ENCODE data around the gene PRCC. TPM values are rescaled to one million over a fixed set of nuclear protein-coding genes. Genes with fewer than 3 reads are reported as not detected.

Gene PRCC
- total and polyA plus RNA-seq, 2 of the 8 experiments (the other 6 are each of a cell fraction or from before 2014, with no cell fraction given), result 95.2 to 115 TPM

DNA sequence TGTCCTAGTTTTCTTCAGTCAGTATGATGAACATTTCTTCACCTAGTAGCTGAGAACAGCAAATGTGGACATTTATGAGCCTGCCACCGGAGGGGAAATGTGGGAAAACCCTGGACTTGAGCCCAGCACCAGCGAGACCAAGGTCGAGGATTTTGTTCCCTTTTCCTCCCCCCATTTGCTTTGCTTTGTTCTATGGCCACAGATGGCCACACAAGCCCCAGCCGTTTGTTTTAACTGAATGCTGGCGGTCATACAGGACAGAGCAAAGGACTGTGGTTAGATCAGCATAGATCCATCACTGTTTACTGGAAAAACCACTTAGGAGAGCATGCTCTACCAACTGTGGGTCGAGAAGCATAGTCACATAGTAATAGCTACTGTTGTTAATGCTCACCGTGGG is 28.5 kb downstream of the PRCC start:
- DNase-seq (ENCODE audit: low read depth in 1 of 2, low spot score in 2 of 2) (no peak), FAIRE-seq (no peak)
- Histone ChIP-seq H2BK12ac (ENCODE audit: low read depth, low read length) (no peak overlapping the region), H3K9me3 (ENCODE audit: insufficient read depth in 2 of 2, low read depth in 1 of 2, low read length in 1 of 2) (no peaks in the 10 kb centered on the region), H3K4me2 (ENCODE audit: insufficient read depth in 1 of 2, low read depth in 2 of 2, low read length in 2 of 2) (no peak overlapping the region), H3K79me1 (ENCODE audit: low read depth, low read length) (peaks cover 3% of the 10 kb centered on the region), H3K56ac (replicated peaks; ENCODE audit: insufficient read length, low read depth, low read length) (no peak overlapping the region), H3K36me3 (ENCODE audit: control insufficient read depth in 2 of 4, insufficient read depth in 4 of 4, low read length in 3 of 4) (peaks cover 33 to 85% (median 70%) of the 10 kb centered on the region in 4 experiments), H3K4ac (replicated peaks; ENCODE audit: insufficient read length, low read depth, low read length) (no peak overlapping the region), H3K4me3 (ENCODE audit: extremely low read depth in 1 of 4, insufficient read depth in 2 of 4, low read depth in 3 of 4, low read length in 4 of 4) (no peak overlapping the region), H3K14ac (ENCODE audit: insufficient read length) (no peak overlapping the region), H2AFZ (ENCODE audit: low read length) (no peak overlapping the region), H4K20me1 (replicated peaks in 1 of 2; ENCODE audit: control insufficient read depth in 1 of 2, insufficient read depth in 2 of 2, low read length in 2 of 2) (peaks cover 3 to 8% of the 10 kb centered on the region in 2 experiments), H3K18ac (ENCODE audit: extremely low read depth, low read length) (no peak overlapping the region), H3K23me2 (ENCODE audit: low read depth, low read length) (0 out of 2 replicates have a peak, but pooled peaks cover 2% of the 10 kb centered on the region), H4K5ac (ENCODE audit: insufficient read length, low read depth, low read length) (no peak overlapping the region), H4K91ac (replicated peaks; ENCODE audit: insufficient read length, low read length) (no peak overlapping the region), H3K23ac (ENCODE audit: insufficient read length) (no peak overlapping the region), H2AK5ac (ENCODE audit: low read depth, low read length) (no peak overlapping the region), H2BK20ac (ENCODE audit: low read length) (no peak overlapping the region), H4K8ac (ENCODE audit: extremely low read depth, insufficient read depth, low read length) (no peak overlapping the region), H3K27ac (ENCODE audit: low read depth, low read length) (no peak overlapping the region), H2BK120ac (replicated peaks; ENCODE audit: low read depth, low read length) (no peak overlapping the region), H3K79me2 (ENCODE audit: control insufficient read depth in 1 of 2, insufficient read depth in 2 of 2, low read length in 2 of 2) (no peaks in the 10 kb centered on the region), H3K4me1 (replicated peaks in 1 of 4; ENCODE audit: control insufficient read depth in 3 of 4, insufficient read depth in 4 of 4, low read length in 3 of 4) (no peaks in the 10 kb centered on the region), H2BK15ac (ENCODE audit: low read length) (no peak overlapping the region), H3K9ac (replicated peaks in 1 of 4; ENCODE audit: extremely low read depth in 1 of 4, low read depth in 3 of 4, low read length in 3 of 4) (no peak overlapping the region), H3K27me3 (replicated peaks in 1 of 4; ENCODE audit: control insufficient read depth in 3 of 4, extremely low read depth in 1 of 4, insufficient read depth in 3 of 4, low read length in 3 of 4) (no peaks in the 10 kb centered on the region), H2BK5ac (ENCODE audit: low read depth, low read length) (no peak overlapping the region)
- POLR2A ChIA-PET (ENCODE audit: partially characterized antibody), result interaction anchor here (1.1 to 1.5 kb wide), 3 partner anchors 9 to 67 kb away, joined by 3 to 4 read pairs (median 4); no protein-coding TSS in a partner anchor
- CTCF ChIA-PET (ENCODE audit: partially characterized antibody), result interaction anchor here (0.7 to 31.8 kb wide), 18 partner anchors 10 to 133 kb away, joined by 3 to 491 read pairs (median 12); partner anchors contain the start of genes INSRR, ISG20L2, METTL25B and NTRK1
- 87% methylated on average over 7 of the region's 7 CpGs; no CpG with 5 or more reads in 1 of the 2 experiments for WGBS, 2 experiments (ENCODE audit: extremely low coverage in 1 of 2, insufficient coverage in 1 of 2, insufficient read length in 1 of 2, insufficient replicate concordance in 2 of 2, low coverage in 1 of 2, low lambda C conversion rate in 2 of 2, missing lambda C conversion rate in 1 of 2)
- no peak for TF ChIP-seq KDM4A (IDR thresholded peaks at IDR 0.05; ENCODE audit: low read depth, low read length, severe bottlenecking)
